NT2/D1 (cell line): Measurements from ENCODE around the gene FIBIN.

Source experiments
- DNase-seq: peaks from one replicate; pipeline ENCODE4 v3.0.0-alpha.2; 2011; ENCODE audit warnings: low read depth, low spot score
- H3K27me3 ChIP-seq: 2 replicates; pipeline ENCODE4 v1.6.0; 2011; ENCODE audit warnings: mild to moderate bottlenecking; ENCODE audit not compliant: insufficient read length, insufficient read depth
- H3K36me3 ChIP-seq: 2 replicates; pipeline ENCODE4 v1.6.1; 2011; ENCODE audit warnings: mild to moderate bottlenecking, low read length, mixed read lengths; ENCODE audit not compliant: insufficient read depth, insufficient read length
- H3K4me1 ChIP-seq: 2 replicates; pipeline ENCODE4 v1.5.1; 2011; ENCODE audit not compliant: insufficient read depth, insufficient read length
- H3K4me3 ChIP-seq: 2 replicates; pipeline ENCODE4 v1.5.1; 2011; ENCODE audit warnings: low read depth; ENCODE audit not compliant: insufficient read length
- H3K9ac ChIP-seq: 2 replicates; pipeline ENCODE4 v1.6.0; 2011; ENCODE audit warnings: low read depth; ENCODE audit not compliant: insufficient read length
- H3K9me3 ChIP-seq: 2 replicates; pipeline ENCODE4 v1.5.1; 2011; ENCODE audit warnings: mild to moderate bottlenecking, low read length; ENCODE audit not compliant: insufficient read depth
- SUZ12 ChIP-seq: IDR thresholded peaks from 2 replicates; pipeline ENCODE4 v1.6.1; 2011; ENCODE audit not compliant: insufficient read length, insufficient read depth; ENCODE audit errors: extremely low read depth
- YY1 ChIP-seq: IDR thresholded peaks from 2 replicates; pipeline ENCODE4 v1.6.1; 2011; ENCODE audit not compliant: insufficient read length, insufficient read depth
- ZNF274 ChIP-seq: IDR thresholded peaks from 2 replicates; pipeline ENCODE4 v1.6.1; 2011; ENCODE audit warnings: mild to moderate bottlenecking, low read depth, low read length

FIBIN gene

DNA sequence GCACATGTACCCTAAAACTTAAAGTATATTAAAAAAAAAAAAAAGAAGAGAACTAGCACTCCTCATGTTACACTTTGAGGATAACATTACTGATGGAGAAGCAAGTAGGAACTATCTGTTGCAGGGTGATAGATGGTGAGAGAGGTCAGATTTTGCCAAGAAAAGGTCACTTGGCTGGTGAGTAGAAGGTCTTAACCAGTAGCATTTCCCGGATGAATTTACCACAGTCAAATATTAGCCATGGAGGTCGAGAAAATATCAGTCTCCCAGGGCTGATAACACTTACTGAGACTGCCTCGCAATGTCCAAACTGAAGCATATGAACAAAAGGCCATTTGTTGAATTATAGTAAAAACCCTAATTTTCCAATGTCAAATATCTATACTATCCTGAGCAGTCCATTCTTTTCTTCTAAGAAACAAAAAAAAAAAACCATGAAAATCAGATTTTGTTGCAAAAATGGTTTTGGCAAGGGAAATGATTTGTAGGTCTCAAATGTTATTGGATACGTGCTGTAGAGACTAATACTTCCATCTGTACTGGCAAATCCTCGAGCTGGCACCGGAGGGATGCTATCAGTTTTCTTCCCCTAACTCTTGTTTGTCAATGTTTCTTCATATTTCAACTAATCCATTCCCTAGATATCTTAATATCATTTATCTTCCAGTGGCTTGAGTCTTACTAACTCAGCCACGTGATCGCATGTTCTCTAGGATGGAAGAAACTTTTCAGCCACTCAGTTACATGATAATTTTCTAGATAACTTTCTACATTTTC is 32.2 kb downstream of the FIBIN start:
- no peak for DNase-seq
- H3K9ac ChIP-seq = no peak overlapping the region
- no peaks in the 10 kb centered on the region for H3K36me3 ChIP-seq
- H3K9me3 ChIP-seq = no peaks in the 10 kb centered on the region
- H3K4me3 ChIP-seq = no peak overlapping the region
- no peaks in the 10 kb centered on the region for H3K27me3 ChIP-seq
- H3K4me1 ChIP-seq = no peaks in the 10 kb centered on the region
- TF ChIP-seq SUZ12 = no peak
- TF ChIP-seq ZNF274 = no peak
- TF ChIP-seq YY1 = no peak

DNA sequence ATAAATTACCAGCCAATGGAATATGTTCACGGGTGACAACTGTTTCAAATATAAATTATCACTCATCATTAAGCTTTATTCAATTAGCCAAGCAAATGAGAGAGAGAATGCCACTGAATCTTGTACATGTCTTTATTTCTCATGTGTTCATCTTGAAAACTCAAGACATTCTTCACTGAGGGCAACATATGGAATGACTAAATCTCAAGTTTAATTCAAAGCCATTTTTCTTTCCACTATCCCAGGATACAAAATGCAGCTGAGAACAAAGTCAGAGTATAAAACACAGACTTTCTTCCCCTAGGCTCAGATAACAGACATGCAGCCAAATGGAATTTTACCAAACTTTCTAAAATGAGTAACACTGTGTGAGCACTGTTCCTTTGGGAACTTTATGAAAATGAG is 34.7 kb downstream of the FIBIN start:
- Histone ChIP-seq H3K4me3 (no peak overlapping the region), H3K9me3 (no peaks in the 10 kb centered on the region), H3K4me1 (no peaks in the 10 kb centered on the region), H3K9ac (no peak overlapping the region), H3K36me3 (no peaks in the 10 kb centered on the region), H3K27me3 (no peaks in the 10 kb centered on the region)
- TF ChIP-seq ZNF274 (no peak), YY1 (no peak), SUZ12 (no peak)
- DNase-seq = no peak

DNA sequence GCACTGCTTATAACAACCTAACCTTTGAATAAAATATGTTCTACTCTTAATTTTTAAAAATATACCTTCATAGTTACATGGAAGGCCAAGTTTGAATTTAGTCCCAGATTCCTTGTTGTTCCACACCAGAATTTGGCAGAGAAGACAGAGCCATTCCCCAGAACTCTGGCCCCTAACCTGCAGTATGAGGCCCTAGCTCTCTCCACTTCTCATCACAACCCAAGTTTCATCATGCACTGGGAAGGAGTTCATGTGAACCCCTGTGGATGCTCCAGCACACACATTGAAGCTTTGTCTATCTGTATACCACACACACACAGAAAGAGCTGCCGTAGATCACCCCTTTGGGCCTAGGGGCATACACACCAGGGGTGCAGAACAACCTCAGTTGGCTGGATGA is 36.1 kb downstream of the FIBIN start:
- DNase-seq = no peak
- H3K9me3 ChIP-seq = no peaks in the 10 kb centered on the region
- TF ChIP-seq ZNF274 (no peak), SUZ12 (no peak), YY1 (no peak)
- no peaks in the 10 kb centered on the region for H3K36me3 ChIP-seq
- no peaks in the 10 kb centered on the region for H3K27me3 ChIP-seq
- H3K4me1 ChIP-seq = no peaks in the 10 kb centered on the region
- no peak overlapping the region for H3K9ac ChIP-seq
- H3K4me3 ChIP-seq = no peak overlapping the region

DNA sequence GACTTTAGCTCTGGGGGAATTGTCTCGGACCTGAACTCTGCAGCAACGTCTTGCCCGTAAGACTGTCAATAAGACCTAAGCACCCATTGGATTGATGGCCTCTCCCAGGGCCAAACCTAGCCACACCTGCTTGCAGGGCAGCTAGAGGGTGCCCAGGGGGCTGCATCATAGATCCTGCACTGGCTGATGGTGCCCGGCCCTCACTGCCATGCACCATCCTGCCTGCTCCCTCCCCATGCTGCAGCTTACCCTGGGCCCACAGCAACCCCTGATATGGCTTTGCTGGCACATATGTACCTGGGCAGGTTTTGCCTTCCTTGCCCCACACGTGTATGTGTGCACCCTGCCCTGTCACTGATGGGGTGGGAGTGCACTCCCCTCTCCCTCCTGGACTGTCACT is 37.8 kb downstream of the FIBIN start:
- TF ChIP-seq ZNF274 (no peak), YY1 (no peak), SUZ12 (no peak)
- Histone ChIP-seq H3K4me3 (no peak overlapping the region), H3K9ac (no peak overlapping the region), H3K9me3 (no peaks in the 10 kb centered on the region; the same call in 1 of the 2 replicates), H3K27me3 (no peaks in the 10 kb centered on the region), H3K36me3 (no peaks in the 10 kb centered on the region), H3K4me1 (no peaks in the 10 kb centered on the region)
- no peak for DNase-seq

DNA sequence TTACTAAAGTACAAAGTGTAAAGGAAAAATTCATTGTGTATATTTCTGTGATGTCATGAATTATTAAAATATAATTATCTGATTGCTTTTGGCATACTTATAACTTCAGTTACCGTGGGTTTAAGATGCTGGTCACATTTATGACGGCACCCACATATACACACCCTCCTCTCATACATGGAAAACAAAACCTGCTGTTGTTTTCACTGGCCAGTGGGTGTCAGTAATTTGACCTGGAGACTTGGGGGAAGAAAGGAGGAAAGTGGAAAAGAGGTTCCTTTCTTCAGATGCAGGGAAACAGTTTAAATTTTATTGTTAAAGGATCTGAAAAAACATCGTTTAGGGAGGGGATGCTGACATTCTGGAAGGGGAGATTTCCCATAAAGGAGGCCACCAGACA is 46.0 kb downstream of the FIBIN start:
- DNase-seq = no peak
- no peak overlapping the region for H3K4me3 ChIP-seq
- H3K36me3 ChIP-seq = no peaks in the 10 kb centered on the region
- TF ChIP-seq SUZ12 = no peak
- no peak for TF ChIP-seq YY1
- H3K9me3 ChIP-seq = no peaks in the 10 kb centered on the region; the same call in 1 of the 2 replicates
- no peak overlapping the region for H3K9ac ChIP-seq
- H3K4me1 ChIP-seq = no peaks in the 10 kb centered on the region
- no peaks in the 10 kb centered on the region for H3K27me3 ChIP-seq

DNA sequence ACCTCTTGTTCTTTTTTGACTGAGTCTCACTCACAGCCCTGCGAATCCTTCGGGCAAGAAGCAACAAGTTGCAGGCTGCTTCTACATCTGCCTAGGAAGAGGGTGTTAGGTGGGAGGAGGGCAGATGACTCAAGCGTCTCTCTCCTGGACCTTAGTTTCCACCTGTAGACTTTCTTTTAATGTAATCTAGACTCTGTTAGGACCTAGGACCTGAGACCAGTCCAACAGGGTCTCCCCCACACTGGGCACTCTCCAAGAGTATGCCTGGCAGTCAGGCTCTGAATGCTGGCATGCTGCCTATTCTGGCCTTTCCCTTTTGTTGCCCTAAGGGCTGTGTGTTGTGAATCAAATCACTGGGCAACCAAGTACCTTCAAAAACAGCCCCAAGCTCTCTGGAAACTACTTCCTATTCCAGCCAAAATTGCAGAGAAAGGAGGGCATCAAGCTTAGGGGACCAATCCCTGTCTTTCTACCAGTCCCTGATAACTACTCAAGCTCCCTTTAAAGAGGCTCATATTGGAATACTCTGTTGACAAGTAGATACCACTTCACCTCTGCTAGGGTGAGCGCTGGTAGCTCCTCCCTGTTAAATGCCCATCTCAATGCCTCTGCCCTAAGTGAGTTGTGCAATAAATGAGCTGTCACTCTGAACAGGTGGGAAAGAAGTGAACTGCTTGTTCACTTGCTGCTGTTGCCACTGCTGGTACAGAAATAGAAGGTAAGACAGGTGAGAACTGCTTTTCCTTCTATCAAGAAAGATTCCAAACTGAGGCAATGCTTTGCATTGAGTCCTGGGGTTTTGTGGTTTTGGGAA is 46.6 kb downstream of the FIBIN start, which contains the start of gene BBOX1:
Gene BBOX1, plus strand, starts transcription at position 514 of the 814 bp plus-strand sequence. CDS start 14,616 bp downstream, outside the sequence.
- Histone ChIP-seq H3K27me3 (no peaks in the 10 kb centered on the region), H3K4me1 (no peaks in the 10 kb centered on the region), H3K9me3 (no peaks in the 10 kb centered on the region; the same call in 1 of the 2 replicates), H3K36me3 (no peaks in the 10 kb centered on the region), H3K4me3 (no peak within 1 kb of the TSS), H3K9ac (no peak within 1 kb of the TSS)
- no peak for TF ChIP-seq YY1
- no peak for TF ChIP-seq SUZ12
- DNase-seq = no peak

DNA sequence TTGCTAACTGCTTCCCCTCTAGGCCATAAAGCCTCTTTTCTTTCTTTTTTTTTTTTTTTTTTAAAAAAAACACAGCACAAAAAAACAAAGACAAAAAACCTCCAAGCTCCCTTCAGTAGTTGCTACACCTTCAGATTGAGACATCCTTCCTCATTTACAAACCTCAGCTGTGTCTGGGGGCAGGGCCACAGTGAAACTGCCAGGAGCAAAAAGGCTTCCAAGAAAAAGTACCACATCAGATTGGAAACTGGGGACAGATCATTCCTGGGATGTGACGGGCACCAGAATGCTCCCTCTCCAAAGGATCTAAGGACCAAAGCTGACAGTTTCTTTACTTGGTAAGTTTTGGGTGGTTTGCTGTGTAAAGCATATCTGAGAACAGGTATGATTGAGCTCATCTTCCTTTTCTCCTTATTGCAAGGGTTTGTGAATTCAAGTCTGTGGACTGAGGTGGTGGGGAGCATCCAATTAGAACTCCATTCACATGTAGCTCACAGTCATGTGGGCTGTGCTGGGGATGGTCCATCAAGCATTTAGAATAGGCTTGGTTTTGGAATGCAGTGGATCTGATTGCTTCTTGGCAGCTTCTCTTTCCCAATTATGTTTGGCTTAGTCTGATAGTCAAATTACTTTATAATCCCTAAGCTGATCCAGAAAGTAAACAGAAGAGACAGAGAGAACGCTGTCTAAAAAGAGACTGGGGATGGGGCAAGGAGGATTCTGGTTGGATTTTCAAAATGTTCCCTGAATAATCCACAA is 47.4 kb downstream of the FIBIN start:
- DNase-seq = no peak
- no peak for TF ChIP-seq YY1
- TF ChIP-seq ZNF274 = no peak
- no peak for TF ChIP-seq SUZ12
- H3K36me3 ChIP-seq = no peaks in the 10 kb centered on the region

More for the DNA sequence above, 47.4 kb downstream of the FIBIN start:
- H3K4me3 ChIP-seq = no peak overlapping the region
- H3K4me1 ChIP-seq = no peaks in the 10 kb centered on the region
- no peak overlapping the region for H3K9ac ChIP-seq
- H3K9me3 ChIP-seq = no peaks in the 10 kb centered on the region; the same call in 1 of the 2 replicates
- H3K27me3 ChIP-seq = no peaks in the 10 kb centered on the region
